ENCODE measurements around the gene RAB4B. TPM values are rescaled to one million over a fixed set of nuclear protein-coding genes. Genes with fewer than 3 reads are reported as not detected.

The RAB4B gene
- total and polyA plus RNA-seq, 2 of the 13 experiments (the other 11 are each of a cell fraction or from before 2014, with no cell fraction given), result 3.3 to 5.4 TPM

- TF ChIP-seq ERF (CRISPR knock-in tag; IDR thresholded peaks at IDR 0.05) (no peak), ZNF615 (CRISPR knock-in tag; IDR thresholded peaks at IDR 0.05; ENCODE audit: borderline replicate concordance) (no peak), DZIP1 (CRISPR knock-in tag; IDR thresholded peaks at IDR 0.05) (no peak), EZH2 (conservative IDR thresholded peaks at IDR 0.05; ENCODE audit: low read depth, low read length) (no peak), RCOR2 (CRISPR knock-in tag; IDR thresholded peaks at IDR 0.05) (no peak), ZNF12 (CRISPR knock-in tag; IDR thresholded peaks at IDR 0.05) (no peak), ZNF614 (CRISPR knock-in tag; IDR thresholded peaks at IDR 0.05; ENCODE audit: borderline replicate concordance) (no peak), YY1 (IDR thresholded peaks at IDR 0.05; ENCODE audit: insufficient read depth, insufficient replicate concordance, low read depth, low read length) (no peak), TMF1 (CRISPR knock-in tag; IDR thresholded peaks at IDR 0.05; ENCODE audit: low read depth) (0 out of 2 replicates have a peak, but pooled peaks have one; percentile 37), SPEN (CRISPR knock-in tag; IDR thresholded peaks at IDR 0.05; ENCODE audit: low read depth) (no peak), NONO (IDR thresholded peaks at IDR 0.05) (no peak), NONO (CRISPR knock-in tag; conservative IDR thresholded peaks at IDR 0.05) (peak; percentile 28; the same call in 1 of the 2 replicates), NFE2L1 (CRISPR knock-in tag; IDR thresholded peaks at IDR 0.05; ENCODE audit: borderline replicate concordance) (no peak), IKZF4 (CRISPR knock-in tag; IDR thresholded peaks at IDR 0.05; ENCODE audit: borderline replicate concordance, low read depth, not compliant biosample characterization) (no peak), NFE2L2 (IDR thresholded peaks at IDR 0.05; ENCODE audit: low read length) (no peak), KDM6A (CRISPR knock-in tag; IDR thresholded peaks at IDR 0.05; ENCODE audit: low read depth) (no peak), ZMYM2 (CRISPR knock-in tag; IDR thresholded peaks at IDR 0.05) (no peak), ATF7 (IDR thresholded peaks at IDR 0.05) (no peak), ATF7 (CRISPR knock-in tag; IDR thresholded peaks at IDR 0.05) (no peak), HNRNPLL (IDR thresholded peaks at IDR 0.05; ENCODE audit: low read depth, low read length, poor library complexity, severe bottlenecking) (peak; percentile 78), ISL2 (CRISPR knock-in tag; IDR thresholded peaks at IDR 0.05) (peak; percentile 12; the same call in 1 of the 2 replicates), SRSF4 (IDR thresholded peaks at IDR 0.05; ENCODE audit: low read depth, low read length, poor library complexity, severe bottlenecking) (peak; percentile 72), ATF1 (CRISPR knock-in tag; IDR thresholded peaks at IDR 0.05) (no peak), ZNF737 (CRISPR knock-in tag; IDR thresholded peaks at IDR 0.05; ENCODE audit: borderline replicate concordance) (no peak), ZNF670 (CRISPR knock-in tag; IDR thresholded peaks at IDR 0.05; ENCODE audit: borderline replicate concordance) (no peak), ZNF557 (CRISPR knock-in tag; IDR thresholded peaks at IDR 0.05) (no peak)
These were observed 20.9 kb downstream of the RAB4B start, which contains the start of gene EGLN2 (continued) for GRCh38 chr19:40798683-40799557.
